Lung (tissue), 12 donors: ENCODE data around the gene KCNE4. TPM values are rescaled to one million over a fixed set of nuclear protein-coding genes. Genes with fewer than 3 reads are reported as not detected.

Experiments used
- ATAC-seq: fragments of 200-7000 bp; cut with Tn5 transposase; one replicate; pipeline ENCODE4 v1.9.1; 2020; ENCODE audit warnings: moderate number of reproducible peaks; ENCODE audit not compliant: insufficient read depth, low FRiP score
- DNase-seq, 3 donors: peaks; one replicate each; pipeline ENCODE4 v3.0.0-alpha.2; 2013 to 2017
- H3K27ac ChIP-seq, 2 donors: one replicate each; pipeline ENCODE4 v1.5.1; 2013; ENCODE audit warnings: mild to moderate bottlenecking in 2 of 2, moderate library complexity in 2 of 2, control low read depth in 1 of 2, inconsistent platforms in 1 of 2, low read depth in 1 of 2, low read length in 1 of 2
- H3K27me3 ChIP-seq, 3 donors: one replicate each; pipeline ENCODE4 v1.5.1; 2013; ENCODE audit warnings: low read length in 2 of 3; ENCODE audit not compliant: control insufficient read depth in 3 of 3, insufficient read depth in 3 of 3
- H3K36me3 ChIP-seq, 4 donors: one replicate each; pipeline ENCODE4 v1.5.1; 2013; ENCODE audit warnings: low read length in 4 of 4, mild to moderate bottlenecking in 1 of 4, moderate library complexity in 1 of 4; ENCODE audit not compliant: control insufficient read depth in 4 of 4, insufficient read depth in 4 of 4
- H3K4me1 ChIP-seq, 5 donors: one replicate each; pipeline ENCODE4 v1.5.1; 2013; ENCODE audit warnings: low read length in 5 of 5, mild to moderate bottlenecking in 2 of 5, moderate library complexity in 1 of 5; ENCODE audit not compliant: control insufficient read depth in 5 of 5, insufficient read depth in 5 of 5
- H3K4me3 ChIP-seq: one replicate; pipeline ENCODE4 v1.5.1; 2013; ENCODE audit warnings: mild to moderate bottlenecking, control low read depth, moderate library complexity
- H3K9ac ChIP-seq, 2 donors: one replicate each; pipeline ENCODE4 v1.5.1; 2013; ENCODE audit warnings: low read length in 2 of 2, control low read depth in 1 of 2; ENCODE audit not compliant: insufficient read depth in 1 of 2
- H3K9me3 ChIP-seq, 4 donors: one replicate each; pipeline ENCODE4 v1.5.1; 2013; ENCODE audit warnings: low read length in 3 of 4, mild to moderate bottlenecking in 1 of 4, moderate library complexity in 1 of 4; ENCODE audit not compliant: control insufficient read depth in 4 of 4, insufficient read depth in 3 of 4
- CTCF ChIP-seq: IDR thresholded peaks from 2 replicates; pipeline ENCODE4 v1.5.1; 2012; ENCODE audit warnings: mild to moderate bottlenecking; ENCODE audit errors: control extremely low read depth, extremely low read depth
- WGBS, 2 donors: extraction: QIAGEN DNeasy Blood & Tissue Kit; methylation state at CpG; one replicate each; pipeline ENCODE4 v1.1.7; 2013; 5-methylcytosine and 5-hydroxymethylcytosine counted together
- polyA plus RNA-seq, 2 donors: library from polyadenylated mRNA; stranded (reverse); fragments of 200-250 nt; gene quantifications; one replicate each; pipeline ENCODE4 v1.2.1, GENCODE V29; 2013
- total RNA-seq, 2 donors: library from RNA; depleted of rRNA in 1 of 2; stranded (reverse); fragments of >200 nt in 1 of 2; gene quantifications; one replicate each; pipeline ENCODE4 v1.2.1, GENCODE V29; 2014 to 2021
- donor health status: control.
- donor health status: control.
- donor health status: Bipolar disorder and iron deficiency.
- donor health status: healthy.
- donor health status: DM: yes; HTN: yes; CAD: no.

Gene KCNE4
- total and polyA plus RNA-seq, 4 donors = 0.79 to 5.3 (median 1.0) TPM

GRCh38 chr2:223050188-223050587, 1.8 kb upstream of the KCNE4 start:
- H3K9ac ChIP-seq = no peak overlapping the region
- H3K27me3 ChIP-seq = no peaks in the 10 kb centered on the region
- no peaks in the 10 kb centered on the region for H3K9me3 ChIP-seq
- DNase-seq (peak in 1 of 3 donors; percentile 14), ATAC-seq (no peak)
- TF ChIP-seq CTCF = no peak
- no peaks in the 10 kb centered on the region for H3K36me3 ChIP-seq
- no peak overlapping the region for H3K4me3 ChIP-seq
- 65 to 71% methylated on average over 3 of the region's 3 CpGs for WGBS, 2 donors
- H3K27ac ChIP-seq = no peak overlapping the region
- H3K4me1 ChIP-seq = peaks cover 0 to 41% (median 6%) of the 10 kb centered on the region in 5 donors

- H3K27ac ChIP-seq = no peak overlapping the region
- 48 to 72% methylated on average over 8 of the region's 8 CpGs for WGBS, 2 donors
Observed at GRCh38 chr2:223050900-223051504, 988 bp upstream of the KCNE4 start.

GRCh38 chr2:223052548-223053483, 826 bp downstream of the KCNE4 start:
- H3K9ac ChIP-seq = peak overlapping the region; percentile 3 to 92
- peak overlapping the region; percentile 7 for H3K4me3 ChIP-seq
- peaks cover 0 to 66% (median 22%) of the 10 kb centered on the region in 5 donors for H3K4me1 ChIP-seq
- H3K27ac ChIP-seq = peak overlapping the region in 1 of 2 donors; percentile 78
- H3K27me3 ChIP-seq = no peaks in the 10 kb centered on the region
- TF ChIP-seq CTCF = no peak
- DNase-seq (peak; percentile 39 to 71 (median 70)), ATAC-seq (no peak)
- no peaks in the 10 kb centered on the region for H3K9me3 ChIP-seq
- WGBS, 2 donors = 60 to 83% methylated on average over 41 to 42 of the region's 42 CpGs
- H3K36me3 ChIP-seq = no peaks in the 10 kb centered on the region

More at GRCh38 chr2:223050900-223051504, 988 bp upstream of the KCNE4 start:
- ATAC-seq = no peak
- TF ChIP-seq CTCF = no peak
- peak in 2 of 3 donors; percentile 30 to 32 for DNase-seq
- no peak overlapping the region for H3K4me3 ChIP-seq
- H3K4me1 ChIP-seq = peaks cover 0 to 48% (median 9%) of the 10 kb centered on the region in 5 donors
- no peaks in the 10 kb centered on the region for H3K9me3 ChIP-seq
- H3K9ac ChIP-seq = peak overlapping the region in 1 of 2 donors; percentile 50
- no peaks in the 10 kb centered on the region for H3K36me3 ChIP-seq
- H3K27me3 ChIP-seq = no peaks in the 10 kb centered on the region
